WTC11 (cell line): ENCODE data around the gene SETD1A. TPM values are rescaled to one million over a fixed set of nuclear protein-coding genes. Genes with fewer than 3 reads are reported as not detected.

ENCODE experiments used
- CREB1 ChIP-seq: sonication (generic); formaldehyde crosslinking; IDR thresholded peaks from 2 replicates; pipeline ENCODE4 v1.8.0; 2023; ENCODE audit warnings: mild to moderate bottlenecking, missing genetic modification reagents
- GABPB1 ChIP-seq: sonication (generic); formaldehyde crosslinking; IDR thresholded peaks from 2 replicates; pipeline ENCODE4 v1.8.1; 2023; ENCODE audit warnings: mild to moderate bottlenecking, missing genetic modification reagents
- IRF2 ChIP-seq: sonication (generic); formaldehyde crosslinking; IDR thresholded peaks from 2 replicates; pipeline ENCODE4 v1.8.0; 2022; ENCODE audit warnings: low read depth, missing genetic modification reagents, borderline replicate concordance
- NR1H2 ChIP-seq: sonication (generic); formaldehyde crosslinking; IDR thresholded peaks from 2 replicates; pipeline ENCODE4 v1.9.0; 2021; ENCODE audit warnings: mild to moderate bottlenecking, moderate library complexity, missing genetic modification reagents
- NR2C2 ChIP-seq: sonication (generic); formaldehyde crosslinking; IDR thresholded peaks from 2 replicates; pipeline ENCODE4 v1.8.0; 2022; ENCODE audit warnings: mild to moderate bottlenecking, missing genetic modification reagents
- PRRX2 ChIP-seq: fragments of 250-450 bp; sonication (Bioruptor Pico); IDR thresholded peaks from 2 replicates; pipeline ENCODE4 v1.8.0; 2021; ENCODE audit warnings: mild to moderate bottlenecking
- RELA ChIP-seq: sonication (generic); formaldehyde crosslinking; IDR thresholded peaks from 2 replicates; pipeline ENCODE4 v1.8.1; 2022; ENCODE audit warnings: missing genetic modification reagents, mild to moderate bottlenecking, borderline replicate concordance
- RORB ChIP-seq: fragments of 250-450 bp; sonication (Bioruptor Pico); IDR thresholded peaks from 2 replicates; pipeline ENCODE4 v1.9.0; 2021; ENCODE audit warnings: mild to moderate bottlenecking
- SP1 ChIP-seq: sonication (generic); formaldehyde crosslinking; conservative IDR thresholded peaks from 2 replicates; pipeline ENCODE4 v1.8.1; 2022; ENCODE audit warnings: missing genetic modification reagents
- TEAD1 ChIP-seq: sonication (generic); formaldehyde crosslinking; IDR thresholded peaks from 2 replicates; pipeline ENCODE4 v1.8.0; 2022; ENCODE audit warnings: mild to moderate bottlenecking, missing genetic modification reagents
- TP53 ChIP-seq: sonication (generic); formaldehyde crosslinking; IDR thresholded peaks from 2 replicates; pipeline ENCODE4 v1.8.1; 2023; ENCODE audit warnings: mild to moderate bottlenecking, missing genetic modification reagents
- ZBTB21 ChIP-seq: sonication (generic); formaldehyde crosslinking; IDR thresholded peaks from 2 replicates; pipeline ENCODE4 v1.8.1; 2023; ENCODE audit warnings: mild to moderate bottlenecking, missing genetic modification reagents, borderline replicate concordance
- ZNF121 ChIP-seq: sonication (generic); formaldehyde crosslinking; IDR thresholded peaks from 2 replicates; pipeline ENCODE4 v1.8.0; 2023; ENCODE audit warnings: missing genetic modification reagents
- ZNF423 ChIP-seq: fragments of 250-450 bp; sonication (Bioruptor Pico); IDR thresholded peaks from 2 replicates; pipeline ENCODE4 v2.1.2; 2022; ENCODE audit warnings: mild to moderate bottlenecking, moderate library complexity
- total RNA-seq: library from RNA; stranded (reverse); gene quantifications from 3 replicates; pipeline ENCODE4 v1.2.3, GENCODE V29; 2021
- TF ChIP-seq, protein P1 (sequence below): fragments of 250-450 bp; sonication (Bioruptor Pico); IDR thresholded peaks from 2 replicates; pipeline ENCODE4 v1.9.0; 2021; ENCODE audit warnings: mild to moderate bottlenecking
- TF ChIP-seq, protein P2 (sequence below): sonication (generic); formaldehyde crosslinking; IDR thresholded peaks from 2 replicates; pipeline ENCODE4 v1.8.1; 2022; ENCODE audit warnings: mild to moderate bottlenecking, moderate library complexity, missing genetic modification reagents
- TF ChIP-seq, protein P3 (sequence below): sonication (generic); formaldehyde crosslinking; IDR thresholded peaks from 2 replicates; pipeline ENCODE4 v1.8.1; 2023; ENCODE audit warnings: mild to moderate bottlenecking, missing genetic modification reagents, borderline replicate concordance
- TF ChIP-seq, protein P4 (sequence below): fragments of 250-450 bp; sonication (Bioruptor Pico); IDR thresholded peaks from 2 replicates; pipeline ENCODE4 v1.9.0; 2021; ENCODE audit warnings: moderate library complexity, mild to moderate bottlenecking, inconsistent platforms, borderline replicate concordance
- TF ChIP-seq, protein P5 (sequence below): sonication (generic); formaldehyde crosslinking; conservative IDR thresholded peaks from 2 replicates; pipeline ENCODE4 v1.8.1; 2022; ENCODE audit warnings: mild to moderate bottlenecking, missing genetic modification reagents
- TF ChIP-seq, protein P6 (sequence below): sonication (generic); formaldehyde crosslinking; IDR thresholded peaks from 2 replicates; pipeline ENCODE4 v1.8.0; 2022; ENCODE audit warnings: mild to moderate bottlenecking, missing genetic modification reagents
- TF ChIP-seq, protein P7 (sequence below): fragments of 200-600 bp; IDR thresholded peaks from 2 replicates; pipeline ENCODE4 v1.8.0; 2022; ENCODE audit warnings: antibody characterized with exemption

SETD1A gene
- total RNA-seq, 1 experiment from 2014 or later, result 31.1 TPM

DNA sequence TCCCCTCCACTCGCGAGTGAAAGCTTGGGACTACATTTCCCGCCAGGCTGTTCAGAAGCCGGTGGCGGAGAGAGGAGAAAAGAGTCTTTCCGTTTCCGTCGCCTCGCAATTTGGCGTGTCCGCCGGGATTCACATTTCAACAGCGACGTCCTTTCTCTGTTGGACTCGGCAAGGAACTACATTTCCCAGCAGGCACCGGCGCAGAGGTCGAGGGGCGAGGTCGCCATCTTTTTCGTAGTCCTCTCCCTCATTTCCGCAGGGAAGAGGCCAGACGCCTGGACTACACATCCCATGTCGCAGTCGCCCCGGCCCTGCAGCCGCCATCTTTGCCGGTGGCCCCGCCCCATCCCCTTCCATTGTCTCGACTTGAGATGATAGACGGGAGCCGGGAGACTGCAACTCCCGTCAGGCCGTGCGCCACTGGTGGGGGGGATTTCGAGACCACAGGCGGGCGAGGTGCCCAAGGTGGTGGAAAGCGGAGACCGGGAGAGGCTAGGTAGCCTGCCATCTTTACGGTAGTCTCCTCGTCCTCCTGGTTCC is 35.1 kb upstream of the SETD1A start (continued):
- TF ChIP-seq, protein P1, sequence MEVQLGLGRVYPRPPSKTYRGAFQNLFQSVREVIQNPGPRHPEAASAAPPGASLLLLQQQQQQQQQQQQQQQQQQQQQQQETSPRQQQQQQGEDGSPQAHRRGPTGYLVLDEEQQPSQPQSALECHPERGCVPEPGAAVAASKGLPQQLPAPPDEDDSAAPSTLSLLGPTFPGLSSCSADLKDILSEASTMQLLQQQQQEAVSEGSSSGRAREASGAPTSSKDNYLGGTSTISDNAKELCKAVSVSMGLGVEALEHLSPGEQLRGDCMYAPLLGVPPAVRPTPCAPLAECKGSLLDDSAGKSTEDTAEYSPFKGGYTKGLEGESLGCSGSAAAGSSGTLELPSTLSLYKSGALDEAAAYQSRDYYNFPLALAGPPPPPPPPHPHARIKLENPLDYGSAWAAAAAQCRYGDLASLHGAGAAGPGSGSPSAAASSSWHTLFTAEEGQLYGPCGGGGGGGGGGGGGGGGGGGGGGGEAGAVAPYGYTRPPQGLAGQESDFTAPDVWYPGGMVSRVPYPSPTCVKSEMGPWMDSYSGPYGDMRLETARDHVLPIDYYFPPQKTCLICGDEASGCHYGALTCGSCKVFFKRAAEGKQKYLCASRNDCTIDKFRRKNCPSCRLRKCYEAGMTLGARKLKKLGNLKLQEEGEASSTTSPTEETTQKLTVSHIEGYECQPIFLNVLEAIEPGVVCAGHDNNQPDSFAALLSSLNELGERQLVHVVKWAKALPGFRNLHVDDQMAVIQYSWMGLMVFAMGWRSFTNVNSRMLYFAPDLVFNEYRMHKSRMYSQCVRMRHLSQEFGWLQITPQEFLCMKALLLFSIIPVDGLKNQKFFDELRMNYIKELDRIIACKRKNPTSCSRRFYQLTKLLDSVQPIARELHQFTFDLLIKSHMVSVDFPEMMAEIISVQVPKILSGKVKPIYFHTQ (CRISPR knock-in tag), result no peak
- TF ChIP-seq, protein P2, sequence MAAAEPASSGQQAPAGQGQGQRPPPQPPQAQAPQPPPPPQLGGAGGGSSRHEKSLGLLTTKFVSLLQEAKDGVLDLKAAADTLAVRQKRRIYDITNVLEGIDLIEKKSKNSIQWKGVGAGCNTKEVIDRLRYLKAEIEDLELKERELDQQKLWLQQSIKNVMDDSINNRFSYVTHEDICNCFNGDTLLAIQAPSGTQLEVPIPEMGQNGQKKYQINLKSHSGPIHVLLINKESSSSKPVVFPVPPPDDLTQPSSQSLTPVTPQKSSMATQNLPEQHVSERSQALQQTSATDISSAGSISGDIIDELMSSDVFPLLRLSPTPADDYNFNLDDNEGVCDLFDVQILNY (CRISPR knock-in tag), result 0 out of 2 replicates have a peak, but pooled peaks have one; percentile 33
- TF ChIP-seq, protein P3, sequence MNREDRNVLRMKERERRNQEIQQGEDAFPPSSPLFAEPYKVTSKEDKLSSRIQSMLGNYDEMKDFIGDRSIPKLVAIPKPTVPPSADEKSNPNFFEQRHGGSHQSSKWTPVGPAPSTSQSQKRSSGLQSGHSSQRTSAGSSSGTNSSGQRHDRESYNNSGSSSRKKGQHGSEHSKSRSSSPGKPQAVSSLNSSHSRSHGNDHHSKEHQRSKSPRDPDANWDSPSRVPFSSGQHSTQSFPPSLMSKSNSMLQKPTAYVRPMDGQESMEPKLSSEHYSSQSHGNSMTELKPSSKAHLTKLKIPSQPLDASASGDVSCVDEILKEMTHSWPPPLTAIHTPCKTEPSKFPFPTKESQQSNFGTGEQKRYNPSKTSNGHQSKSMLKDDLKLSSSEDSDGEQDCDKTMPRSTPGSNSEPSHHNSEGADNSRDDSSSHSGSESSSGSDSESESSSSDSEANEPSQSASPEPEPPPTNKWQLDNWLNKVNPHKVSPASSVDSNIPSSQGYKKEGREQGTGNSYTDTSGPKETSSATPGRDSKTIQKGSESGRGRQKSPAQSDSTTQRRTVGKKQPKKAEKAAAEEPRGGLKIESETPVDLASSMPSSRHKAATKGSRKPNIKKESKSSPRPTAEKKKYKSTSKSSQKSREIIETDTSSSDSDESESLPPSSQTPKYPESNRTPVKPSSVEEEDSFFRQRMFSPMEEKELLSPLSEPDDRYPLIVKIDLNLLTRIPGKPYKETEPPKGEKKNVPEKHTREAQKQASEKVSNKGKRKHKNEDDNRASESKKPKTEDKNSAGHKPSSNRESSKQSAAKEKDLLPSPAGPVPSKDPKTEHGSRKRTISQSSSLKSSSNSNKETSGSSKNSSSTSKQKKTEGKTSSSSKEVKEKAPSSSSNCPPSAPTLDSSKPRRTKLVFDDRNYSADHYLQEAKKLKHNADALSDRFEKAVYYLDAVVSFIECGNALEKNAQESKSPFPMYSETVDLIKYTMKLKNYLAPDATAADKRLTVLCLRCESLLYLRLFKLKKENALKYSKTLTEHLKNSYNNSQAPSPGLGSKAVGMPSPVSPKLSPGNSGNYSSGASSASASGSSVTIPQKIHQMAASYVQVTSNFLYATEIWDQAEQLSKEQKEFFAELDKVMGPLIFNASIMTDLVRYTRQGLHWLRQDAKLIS (CRISPR knock-in tag), result no peak
- TF ChIP-seq, protein P4, sequence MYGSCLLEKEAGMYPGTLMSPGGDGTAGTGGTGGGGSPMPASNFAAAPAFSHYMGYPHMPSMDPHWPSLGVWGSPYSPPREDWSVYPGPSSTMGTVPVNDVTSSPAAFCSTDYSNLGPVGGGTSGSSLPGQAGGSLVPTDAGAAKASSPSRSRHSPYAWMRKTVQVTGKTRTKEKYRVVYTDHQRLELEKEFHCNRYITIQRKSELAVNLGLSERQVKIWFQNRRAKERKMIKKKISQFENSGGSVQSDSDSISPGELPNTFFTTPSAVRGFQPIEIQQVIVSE (CRISPR knock-in tag), result no peak
- TF ChIP-seq NR2C2 (CRISPR knock-in tag), result peak; percentile 99
- TF ChIP-seq RORB, result no peak
- no peak for TF ChIP-seq TP53
- no peak for TF ChIP-seq RELA (CRISPR knock-in tag)
- no peak for TF ChIP-seq ZNF423
- no peak for TF ChIP-seq ZBTB21
- TF ChIP-seq CREB1 (CRISPR knock-in tag), result 0 out of 2 replicates have a peak, but pooled peaks have one; percentile 53
- TF ChIP-seq IRF2 (CRISPR knock-in tag), result no peak
- TF ChIP-seq, protein P5, sequence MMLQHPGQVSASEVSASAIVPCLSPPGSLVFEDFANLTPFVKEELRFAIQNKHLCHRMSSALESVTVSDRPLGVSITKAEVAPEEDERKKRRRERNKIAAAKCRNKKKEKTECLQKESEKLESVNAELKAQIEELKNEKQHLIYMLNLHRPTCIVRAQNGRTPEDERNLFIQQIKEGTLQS, result no peak
- no peak for TF ChIP-seq NR1H2
- TF ChIP-seq ZNF121, result no peak
- TF ChIP-seq SP1, result peak; percentile 82
- TF ChIP-seq, protein P6, sequence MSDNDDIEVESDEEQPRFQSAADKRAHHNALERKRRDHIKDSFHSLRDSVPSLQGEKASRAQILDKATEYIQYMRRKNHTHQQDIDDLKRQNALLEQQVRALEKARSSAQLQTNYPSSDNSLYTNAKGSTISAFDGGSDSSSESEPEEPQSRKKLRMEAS, result no peak
- peak; percentile 76 for TF ChIP-seq GABPB1 (CRISPR knock-in tag)
- TF ChIP-seq, protein P7, sequence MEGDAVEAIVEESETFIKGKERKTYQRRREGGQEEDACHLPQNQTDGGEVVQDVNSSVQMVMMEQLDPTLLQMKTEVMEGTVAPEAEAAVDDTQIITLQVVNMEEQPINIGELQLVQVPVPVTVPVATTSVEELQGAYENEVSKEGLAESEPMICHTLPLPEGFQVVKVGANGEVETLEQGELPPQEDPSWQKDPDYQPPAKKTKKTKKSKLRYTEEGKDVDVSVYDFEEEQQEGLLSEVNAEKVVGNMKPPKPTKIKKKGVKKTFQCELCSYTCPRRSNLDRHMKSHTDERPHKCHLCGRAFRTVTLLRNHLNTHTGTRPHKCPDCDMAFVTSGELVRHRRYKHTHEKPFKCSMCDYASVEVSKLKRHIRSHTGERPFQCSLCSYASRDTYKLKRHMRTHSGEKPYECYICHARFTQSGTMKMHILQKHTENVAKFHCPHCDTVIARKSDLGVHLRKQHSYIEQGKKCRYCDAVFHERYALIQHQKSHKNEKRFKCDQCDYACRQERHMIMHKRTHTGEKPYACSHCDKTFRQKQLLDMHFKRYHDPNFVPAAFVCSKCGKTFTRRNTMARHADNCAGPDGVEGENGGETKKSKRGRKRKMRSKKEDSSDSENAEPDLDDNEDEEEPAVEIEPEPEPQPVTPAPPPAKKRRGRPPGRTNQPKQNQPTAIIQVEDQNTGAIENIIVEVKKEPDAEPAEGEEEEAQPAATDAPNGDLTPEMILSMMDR, result no peak
- TF ChIP-seq PRRX2 (CRISPR knock-in tag), result no peak
- TF ChIP-seq TEAD1 (CRISPR knock-in tag), result 0 out of 2 replicates have a peak, but pooled peaks have one; percentile 5
